Measurements from ENCODE around the gene FAM163B.

The FAM163B gene

GRCh38 chr9:133538176-133538575 lies 71.0 kb downstream of the FAM163B start:
- TF ChIP-seq CTCF (conservative IDR thresholded peaks at IDR 0.05; ENCODE audit: control insufficient read depth, insufficient read depth, low read depth, low read length) = no peak
- DNase-seq (ENCODE audit: low read depth) = no peak
- no peak overlapping the region for H3K4me3 ChIP-seq (ENCODE audit: control insufficient read depth, low read depth, low read length)

- TF ChIP-seq CTCF (conservative IDR thresholded peaks at IDR 0.05; ENCODE audit: control insufficient read depth, insufficient read depth, low read depth, low read length) = no peak
- DNase-seq (ENCODE audit: low read depth) = no peak
- H3K4me3 ChIP-seq (ENCODE audit: control insufficient read depth, low read depth, low read length) = no peak overlapping the region
These were observed 71.9 kb downstream of the FAM163B start for GRCh38 chr9:133537257-133537656.

GRCh38 chr9:133536536-133536935 lies 72.7 kb downstream of the FAM163B start:
- H3K4me3 ChIP-seq (ENCODE audit: control insufficient read depth, low read depth, low read length) = no peak overlapping the region
- TF ChIP-seq CTCF (conservative IDR thresholded peaks at IDR 0.05; ENCODE audit: control insufficient read depth, insufficient read depth, low read depth, low read length) = no peak
- no peak for DNase-seq (ENCODE audit: low read depth)

- TF ChIP-seq CTCF (conservative IDR thresholded peaks at IDR 0.05; ENCODE audit: control insufficient read depth, insufficient read depth, low read depth, low read length) = no peak
- DNase-seq (ENCODE audit: low read depth) = no peak
- H3K4me3 ChIP-seq (ENCODE audit: control insufficient read depth, low read depth, low read length) = no peak overlapping the region
These were observed 73.1 kb downstream of the FAM163B start for GRCh38 chr9:133536080-133536479.

GRCh38 chr9:133535306-133535877 lies 73.8 kb downstream of the FAM163B start:
- TF ChIP-seq CTCF (conservative IDR thresholded peaks at IDR 0.05; ENCODE audit: control insufficient read depth, insufficient read depth, low read depth, low read length) = no peak
- no peak for DNase-seq (ENCODE audit: low read depth)
- H3K4me3 ChIP-seq (ENCODE audit: control insufficient read depth, low read depth, low read length) = no peak overlapping the region

- peak; percentile 50 for DNase-seq (ENCODE audit: low read depth)
- H3K4me3 ChIP-seq (ENCODE audit: control insufficient read depth, low read depth, low read length) = no peak within 1 kb of the TSS
- no peak for TF ChIP-seq CTCF (conservative IDR thresholded peaks at IDR 0.05; ENCODE audit: control insufficient read depth, insufficient read depth, low read depth, low read length)
These were observed 74.6 kb downstream of the FAM163B start, which contains the start of gene ADAMTSL2 for GRCh38 chr9:133534346-133535291. Gene ADAMTSL2 (plus strand): TSS chr9:133534704. CDS start chr9:133536713, 2,009 bp downstream.
